Astrocyte of the spinal cord (primary cell): ENCODE measurements around the gene ACSL1.

Experiments used
- DNase-seq: peaks from one replicate; pipeline ENCODE4 v3.0.0; 2011; ENCODE audit warnings: low read depth, low spot score
- H3K4me3 ChIP-seq: 2 replicates; pipeline ENCODE4 v1.5.1; 2011; ENCODE audit warnings: low read depth, mild to moderate bottlenecking, low read length, moderate library complexity
- CTCF ChIP-seq: IDR thresholded peaks from 2 replicates; pipeline ENCODE4 v1.5.1; 2012; ENCODE audit warnings: low read depth, mild to moderate bottlenecking, low read length, inconsistent platforms
- in situ Hi-C: cut with HindIII; loops from 2 replicates; pipeline ENCODE4 v1.10.0; 2017; ENCODE audit warnings: low sequenced_read_pairs

Gene ACSL1

GRCh38 chr4:184823014-184823413, 2.8 kb downstream of the ACSL1 start:
- in situ Hi-C loops: no loop called here
- no peak overlapping the region for H3K4me3 ChIP-seq
- no peak for TF ChIP-seq CTCF
- no peak for DNase-seq

GRCh38 chr4:184822356-184822755, 3.4 kb downstream of the ACSL1 start:
- no peak for TF ChIP-seq CTCF
- in situ Hi-C loops: no loop called here
- DNase-seq: no peak
- no peak overlapping the region for H3K4me3 ChIP-seq

- TF ChIP-seq CTCF: no peak
- H3K4me3 ChIP-seq: no peak overlapping the region
- no peak for DNase-seq
- in situ Hi-C loops: no loop called here
Observed at GRCh38 chr4:184821242-184821641, 4.5 kb downstream of the ACSL1 start.

- H3K4me3 ChIP-seq: no peak overlapping the region
- in situ Hi-C loops: no loop called here
- no peak for TF ChIP-seq CTCF
- DNase-seq: no peak
Observed at GRCh38 chr4:184819786-184820185, 6.0 kb downstream of the ACSL1 start.

- in situ Hi-C loops: no loop called here
- H3K4me3 ChIP-seq: no peak overlapping the region
Observed at GRCh38 chr4:184818216-184818564, 7.6 kb downstream of the ACSL1 start.

GRCh38 chr4:184817494-184818215, 8.1 kb downstream of the ACSL1 start:
- in situ Hi-C loops: no loop called here
- TF ChIP-seq CTCF: no peak
- no peak for DNase-seq
- no peak overlapping the region for H3K4me3 ChIP-seq

More at GRCh38 chr4:184818216-184818564, 7.6 kb downstream of the ACSL1 start:
- DNase-seq: no peak
- TF ChIP-seq CTCF: no peak
